Spleen (tissue), 13 donors: ENCODE measurements around the gene SP6. TPM values are rescaled to one million over a fixed set of nuclear protein-coding genes. Genes with fewer than 3 reads are reported as not detected.

Experiments used
- DNase-seq: peaks from one replicate; pipeline ENCODE4 v3.0.0-alpha.2; 2020
- H3K27ac ChIP-seq, 8 donors: fragments of 200-600 bp; sonication (generic) in 7 of 8; 1 replicate in 4 of 8; 2 replicates in 4 of 8; pipeline versions ENCODE4 v1.5.0 to v1.8.0; 2016 to 2021; ENCODE audit warnings: inconsistent platforms in 4 of 8, mild to moderate bottlenecking in 4 of 8, moderate library complexity in 1 of 8
- H3K27me3 ChIP-seq, 7 donors: fragments of 200-600 bp; sonication (generic) in 6 of 7; replicated peaks in 1 of 7; 1 replicate in 4 of 7; 2 replicates in 3 of 7; pipeline versions ENCODE4 v1.5.0 to v1.8.0; 2016 to 2021; ENCODE audit warnings: inconsistent platforms in 3 of 7, mild to moderate bottlenecking in 1 of 7
- H3K36me3 ChIP-seq, 6 donors: fragments of 200-600 bp; sonication (generic) in 5 of 6; 1 replicate in 4 of 6; 2 replicates in 2 of 6; pipeline versions ENCODE4 v1.5.0 to v1.8.0; 2016 to 2021; ENCODE audit warnings: inconsistent platforms in 2 of 6
- H3K4me1 ChIP-seq, 6 donors: fragments of 200-600 bp; sonication (generic) in 5 of 6; 1 replicate in 3 of 6; 2 replicates in 3 of 6; pipeline versions ENCODE4 v1.5.0 to v1.8.0; 2016 to 2021; ENCODE audit warnings: inconsistent platforms in 3 of 6
- H3K4me3 ChIP-seq, 8 donors: fragments of 200-600 bp; sonication (generic) in 7 of 8; 1 replicate in 4 of 8; 2 replicates in 4 of 8; pipeline versions ENCODE4 v1.5.0 to v1.8.0; 2016 to 2021; ENCODE audit warnings: inconsistent platforms in 4 of 8, mild to moderate bottlenecking in 4 of 8, moderate library complexity in 2 of 8
- H3K9me3 ChIP-seq, 8 donors: fragments of 200-600 bp; sonication (generic) in 7 of 8; 1 replicate in 4 of 8; 2 replicates in 4 of 8; pipeline versions ENCODE4 v1.5.0 to v1.8.0; 2016 to 2021; ENCODE audit warnings: inconsistent platforms in 4 of 8
- CTCF ChIP-seq, 11 experiments: fragments of 200-600 bp in 7 of 11; fragments of 450-650 bp in 4 of 11; sonication (generic) in 4 of 11; IDR thresholded peaks in 8 of 11; conservative IDR thresholded peaks in 3 of 11; 1 replicate in 7 of 11; 2 replicates in 4 of 11; pipeline versions ENCODE4 v1.4.0 to v1.8.0; 2016 to 2021; ENCODE audit warnings: antibody characterized with exemption in 11 of 11, inconsistent platforms in 4 of 11, mild to moderate bottlenecking in 1 of 11
- POLR2A ChIP-seq, 3 donors: fragments of 450-650 bp; IDR thresholded peaks; one replicate each; pipeline ENCODE4 v1.5.1; 2017; ENCODE audit warnings: antibody characterized with exemption in 3 of 3, mild to moderate bottlenecking in 1 of 3
- POLR2AphosphoS5 ChIP-seq, 3 donors: sonication (generic); formaldehyde crosslinking; IDR thresholded peaks; one replicate each; pipeline ENCODE4 v1.5.1; 2017; ENCODE audit warnings: antibody characterized with exemption in 3 of 3
- WGBS, 5 donors: extraction: QIAGEN DNeasy Blood & Tissue Kit in 3 of 5; methylation state at CpG; one replicate each; pipeline versions ENCODE4 v1.1.5 to v1.1.7; 2013 to 2018; 5-methylcytosine and 5-hydroxymethylcytosine counted together
- intact Hi-C: fragments of 100-400 bp; cut with DNase I; formaldehyde crosslinking; loops from one replicate; pipeline ENCODE4 v1.15.0; 2023; ENCODE audit warnings: low total_unique reads
- long read RNA-seq, 2 donors: transcript quantifications; one replicate each; lab custom pipeline, GENCODE V29; 2026
- polyA plus RNA-seq, 3 donors: library from polyadenylated mRNA; stranded (reverse); fragments of 200-250 nt; gene quantifications; one replicate each; pipeline ENCODE4 v1.2.1, GENCODE V29; 2013
- total RNA-seq, 7 donors: library from RNA; depleted of rRNA in 3 of 7; stranded (reverse); fragments of >200 nt in 3 of 7; fragmentation: NEBNext Ultra II Directional in 4 of 7; extraction: Animal tissue kit (Norgen Biotek cat#: 25700) in 4 of 7; gene quantifications; one replicate each; pipeline versions ENCODE4 v1.1.0 to v1.2.1, GENCODE V29; 2016 to 2021
- donor health status: healthy with polysubstance abuse.
- donor health status: DM: no; HTN: no; CAD: no; lungs with moderate emphysema.
- donor health status: DM: no; HTN: no; CAD: no.
- donor health status: Bipolar disorder and iron deficiency.
- donor health status: healthy.
- donor health status: DM: no; HTN: no; CAD: no.
- donor health status: DM: yes; HTN: yes; CAD: no.

SP6 gene
- total RNA-seq (1 to 10 TPM in 5 of 7 donors, under 1 TPM in 2; 0.19 to 3.0 (median 2.0) TPM), polyA plus RNA-seq (under 1 TPM; 0.11 to 0.90 (median 0.27) TPM)
- long read RNA-seq, donor 1: 0 reads
- long read RNA-seq, donor 2, partial matches to known transcripts: 0 of 1 reads
- long read RNA-seq, donor 2, other reads (novel, unspliced or antisense): 0 of 1 reads

DNA sequence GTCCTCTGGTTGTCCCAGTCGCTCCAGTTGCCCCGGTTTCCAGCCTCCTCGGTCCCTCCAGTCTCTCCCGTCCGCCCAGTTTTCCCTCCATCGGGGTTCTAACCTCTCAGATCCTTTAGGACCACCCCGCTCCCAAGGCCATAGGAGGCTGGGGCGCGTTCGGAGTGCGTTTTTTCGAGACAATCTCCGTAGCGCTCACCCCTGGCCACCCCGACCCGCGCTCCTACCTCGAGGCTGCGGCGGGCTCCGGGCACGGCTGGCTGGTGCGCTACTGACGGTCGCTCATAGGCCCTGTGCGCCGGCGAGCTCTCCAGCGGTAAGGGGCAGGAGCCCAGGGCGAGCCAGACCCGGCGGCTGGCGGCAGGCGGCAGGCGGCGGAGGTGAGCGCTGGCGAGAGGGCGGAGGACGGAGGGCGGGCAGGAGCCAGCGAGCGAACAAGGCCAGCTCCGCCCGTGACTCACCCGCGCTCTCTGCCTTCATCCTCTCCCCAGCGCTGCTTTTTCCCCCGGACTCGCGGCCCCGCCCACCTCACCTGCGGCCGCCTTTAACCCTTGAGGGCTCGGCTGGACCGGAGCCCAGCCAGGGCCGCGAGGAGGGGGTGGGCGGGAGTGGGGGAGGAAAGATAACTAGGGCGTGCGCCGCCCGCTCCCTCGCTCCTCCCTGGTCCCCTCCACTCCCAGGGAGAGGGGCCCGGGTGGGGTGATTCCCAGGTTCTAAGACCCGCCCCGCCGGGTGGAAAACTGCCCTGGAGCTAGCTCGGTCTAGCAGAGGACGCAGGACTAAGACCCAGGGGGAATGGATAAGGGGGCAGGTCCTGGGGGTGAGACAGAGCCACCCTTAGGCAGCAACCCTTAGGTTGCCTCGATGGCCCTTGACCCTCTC lies at the start of gene SP6:
TSS of gene SP6 (minus strand) at position 472 of the 882 bp plus-strand sequence. CDS start 2,734 bp downstream, outside the sequence.
- intact Hi-C loops: loop anchor here (10.0 kb wide), 1 partner anchor 874 kb away; the partner anchor contains the start of genes HOXB13, PRAC1 and PRAC2
- peak; percentile 85 for DNase-seq
- peak in 2 of 3 donors; percentile 45 to 72 for TF ChIP-seq POLR2AphosphoS5 (IDR thresholded peaks at IDR 0.05)
- no peak for TF ChIP-seq POLR2A (IDR thresholded peaks at IDR 0.05)
- peak in 2 of 11 experiments; percentile 22 to 30 for TF ChIP-seq CTCF (IDR thresholded peaks at IDR 0.05 in 8 of 11, conservative IDR thresholded peaks at IDR 0.05 in 3 of 11)
- H3K27ac ChIP-seq: peak within 1 kb of the TSS in 6 of 8 donors; percentile 5 to 74 (median 50)
- no peaks in the 10 kb centered on the region for H3K36me3 ChIP-seq
- H3K27me3 ChIP-seq: peaks cover 4 to 100% (median 79%) of the 10 kb centered on the region in 7 donors
- H3K4me1 ChIP-seq: peaks cover 14 to 54% (median 39%) of the 10 kb centered on the region in 6 donors
- H3K9me3 ChIP-seq: no peaks in the 10 kb centered on the region
- WGBS, 5 donors: 5 to 10% (median 7%) methylated on average over 41 to 71 of the region's 71 CpGs
- peak within 1 kb of the TSS; percentile 12 to 67 (median 28) for H3K4me3 ChIP-seq

DNA sequence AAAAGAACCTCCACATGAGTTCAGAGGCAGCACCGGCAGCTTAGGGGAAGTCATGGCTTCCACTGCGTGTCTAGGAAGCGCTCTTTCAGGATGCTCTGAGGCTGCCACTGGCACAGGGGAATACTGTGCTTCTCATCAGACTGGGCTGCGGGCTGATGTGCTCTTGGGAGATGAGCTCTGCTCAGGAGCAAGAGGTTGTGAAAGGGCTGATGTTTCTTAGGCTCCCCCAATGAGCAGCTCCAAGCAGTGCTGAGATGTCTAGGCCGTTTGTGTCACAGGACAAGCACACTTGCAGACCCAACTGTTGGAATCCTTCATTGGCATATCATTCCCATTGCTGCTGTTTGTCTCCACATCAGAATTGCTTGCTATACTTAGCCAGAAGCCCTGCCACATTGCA lies 48.7 kb upstream of the SP6 start:
- WGBS, 5 donors: 84 to 91% (median 91%) methylated on average over 4 to 5 of the region's 5 CpGs
- TF ChIP-seq CTCF (IDR thresholded peaks at IDR 0.05 in 8 of 11, conservative IDR thresholded peaks at IDR 0.05 in 3 of 11) (no peak), POLR2A (IDR thresholded peaks at IDR 0.05) (no peak), POLR2AphosphoS5 (IDR thresholded peaks at IDR 0.05) (no peak)
- Histone ChIP-seq H3K36me3 (peaks cover 0 to 56% (median 6%) of the 10 kb centered on the region in 6 donors), H3K27ac (no peak overlapping the region), H3K4me1 (peaks cover 10 to 75% (median 37%) of the 10 kb centered on the region in 6 donors), H3K9me3 (no peaks in the 10 kb centered on the region), H3K4me3 (no peak overlapping the region), H3K27me3 (no peaks in the 10 kb centered on the region)
- DNase-seq: no peak
- intact Hi-C loops: no loop called here

GRCh38 chr17:47898241-47898640 lies 47.3 kb upstream of the SP6 start:
- no peak overlapping the region for H3K4me3 ChIP-seq
- no peaks in the 10 kb centered on the region for H3K9me3 ChIP-seq
- DNase-seq: no peak
- H3K36me3 ChIP-seq: peaks cover 0 to 44% (median 4%) of the 10 kb centered on the region in 6 donors
- peak overlapping the region in 3 of 8 donors; percentile 3 to 98 (median 43) for H3K27ac ChIP-seq
- no peaks in the 10 kb centered on the region for H3K27me3 ChIP-seq
- TF ChIP-seq POLR2AphosphoS5 (IDR thresholded peaks at IDR 0.05) (no peak), POLR2A (IDR thresholded peaks at IDR 0.05) (no peak), CTCF (IDR thresholded peaks at IDR 0.05 in 8 of 11, conservative IDR thresholded peaks at IDR 0.05 in 3 of 11) (no peak)
- H3K4me1 ChIP-seq: peaks cover 10 to 84% (median 43%) of the 10 kb centered on the region in 6 donors
- intact Hi-C loops: no loop called here
